Upper lobe of left lung (tissue), 6 donors: ENCODE data around the gene OR2AP1. TPM values are rescaled to one million over a fixed set of nuclear protein-coding genes. Genes with fewer than 3 reads are reported as not detected.
"Not testable (repeated sequence)": the region's sequence is repeated elsewhere in the genome, so short reads cannot be mapped to it uniquely, and the experiment has no call there.

Source experiments
- ATAC-seq, 2 donors: fragments of 200-7000 bp; cut with Tn5 transposase; one replicate each; pipeline ENCODE4 v1.9.1; 2022; ENCODE audit warnings: mild to moderate bottlenecking in 2 of 2, moderate library complexity in 2 of 2; ENCODE audit not compliant: low FRiP score in 2 of 2
- DNase-seq, 2 donors: peaks; one replicate each; pipeline ENCODE4 v3.0.0-alpha.2; 2019 to 2020
- H3K27ac ChIP-seq, 4 donors: fragments of 200-600 bp; sonication (generic); one replicate each; pipeline ENCODE4 v1.5.1; 2016 to 2019
- H3K27me3 ChIP-seq, 4 donors: fragments of 200-600 bp; sonication (generic); one replicate each; pipeline ENCODE4 v1.5.1; 2017 to 2019
- H3K36me3 ChIP-seq, 4 donors: fragments of 200-600 bp; sonication (generic); one replicate each; pipeline ENCODE4 v1.5.1; 2016 to 2019
- H3K4me1 ChIP-seq, 4 donors: fragments of 200-600 bp; sonication (generic); one replicate each; pipeline ENCODE4 v1.5.1; 2018 to 2019
- H3K4me3 ChIP-seq, 4 donors: fragments of 200-600 bp; sonication (generic); one replicate each; pipeline ENCODE4 v1.5.1; 2017 to 2019; ENCODE audit warnings: mild to moderate bottlenecking in 2 of 4, moderate library complexity in 1 of 4
- H3K9me3 ChIP-seq, 4 donors: fragments of 200-600 bp; sonication (generic); one replicate each; pipeline ENCODE4 v1.5.1; 2018 to 2019
- EP300 ChIP-seq, 4 donors: sonication (generic); formaldehyde crosslinking; IDR thresholded peaks; one replicate each; pipeline ENCODE4 v1.5.1; 2017; ENCODE audit warnings: antibody characterized with exemption in 4 of 4, control low read depth in 2 of 4
- POLR2A ChIP-seq, 4 donors: fragments of 450-650 bp; IDR thresholded peaks; one replicate each; pipeline ENCODE4 v1.5.1; 2016 to 2017; ENCODE audit warnings: antibody characterized with exemption in 4 of 4, mild to moderate bottlenecking in 2 of 4
- POLR2AphosphoS5 ChIP-seq, 2 donors: sonication (generic); formaldehyde crosslinking; IDR thresholded peaks; one replicate each; pipeline ENCODE4 v1.5.1; 2017; ENCODE audit warnings: antibody characterized with exemption in 2 of 2
- WGBS, 2 donors: methylation state at CpG; one replicate each; pipeline ENCODE4 v1.1.5; 2017 to 2018; 5-methylcytosine and 5-hydroxymethylcytosine counted together
- total RNA-seq, 6 donors: library from RNA; depleted of rRNA in 4 of 6; stranded (reverse); fragments of >200 nt in 4 of 6; gene quantifications; one replicate each; pipeline versions ENCODE4 v1.1.0 to v1.2.1, GENCODE V29; 2016 to 2021
- TF ChIP-seq, protein P1 (sequence below), 6 experiments: fragments of 450-650 bp in 4 of 6; fragments of 200-600 bp in 2 of 6; sonication (generic) in 2 of 6; IDR thresholded peaks; one replicate each; pipeline ENCODE4 v1.5.1; 2016 to 2019; ENCODE audit warnings: antibody characterized with exemption in 6 of 6
- donor health status: DM: no; HTN: no; CAD: no; lungs with moderate emphysema.
- donor health status: DM: no; HTN: yes; CAD: no; lungs with severe emphysema.

Gene OR2AP1
- not detected for total RNA-seq

DNA sequence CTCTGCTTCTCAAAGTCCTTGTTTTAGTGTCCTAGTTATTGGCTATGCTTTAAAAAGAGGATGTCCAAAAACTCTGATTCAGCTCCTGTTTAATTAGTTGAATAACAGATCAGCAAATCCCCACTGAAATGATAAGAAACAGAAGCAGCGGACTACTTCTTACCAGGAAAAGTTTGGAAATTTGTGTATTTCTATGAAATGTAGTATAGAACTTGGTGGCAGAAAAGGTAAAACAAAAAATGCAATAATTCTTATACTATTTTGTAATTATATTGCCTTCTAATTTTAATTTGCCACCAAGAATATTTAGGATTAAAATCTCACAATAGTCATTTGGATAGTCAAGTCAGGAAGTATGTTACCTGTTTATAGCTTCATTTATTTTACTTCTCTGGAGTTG is at the start of gene OR2AP1:
TSS of gene OR2AP1 (plus strand) at position 301 of the 400 bp plus-strand sequence. CDS start 1,947 bp downstream, outside the sequence.
- Histone ChIP-seq H3K27ac (no peak within 1 kb of the TSS), H3K9me3 (peaks cover 12 to 29% (median 22%) of the 10 kb centered on the region in 4 donors), H3K4me3 (no peak within 1 kb of the TSS), H3K27me3 (no peaks in the 10 kb centered on the region), H3K4me1 (no peaks in the 10 kb centered on the region), H3K36me3 (no peaks in the 10 kb centered on the region)
- TF ChIP-seq POLR2A (IDR thresholded peaks at IDR 0.05), result no peak
- TF ChIP-seq, protein P1, sequence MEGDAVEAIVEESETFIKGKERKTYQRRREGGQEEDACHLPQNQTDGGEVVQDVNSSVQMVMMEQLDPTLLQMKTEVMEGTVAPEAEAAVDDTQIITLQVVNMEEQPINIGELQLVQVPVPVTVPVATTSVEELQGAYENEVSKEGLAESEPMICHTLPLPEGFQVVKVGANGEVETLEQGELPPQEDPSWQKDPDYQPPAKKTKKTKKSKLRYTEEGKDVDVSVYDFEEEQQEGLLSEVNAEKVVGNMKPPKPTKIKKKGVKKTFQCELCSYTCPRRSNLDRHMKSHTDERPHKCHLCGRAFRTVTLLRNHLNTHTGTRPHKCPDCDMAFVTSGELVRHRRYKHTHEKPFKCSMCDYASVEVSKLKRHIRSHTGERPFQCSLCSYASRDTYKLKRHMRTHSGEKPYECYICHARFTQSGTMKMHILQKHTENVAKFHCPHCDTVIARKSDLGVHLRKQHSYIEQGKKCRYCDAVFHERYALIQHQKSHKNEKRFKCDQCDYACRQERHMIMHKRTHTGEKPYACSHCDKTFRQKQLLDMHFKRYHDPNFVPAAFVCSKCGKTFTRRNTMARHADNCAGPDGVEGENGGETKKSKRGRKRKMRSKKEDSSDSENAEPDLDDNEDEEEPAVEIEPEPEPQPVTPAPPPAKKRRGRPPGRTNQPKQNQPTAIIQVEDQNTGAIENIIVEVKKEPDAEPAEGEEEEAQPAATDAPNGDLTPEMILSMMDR (IDR thresholded peaks at IDR 0.05), result no peak
- no peak for TF ChIP-seq POLR2AphosphoS5 (IDR thresholded peaks at IDR 0.05)
- no peak for TF ChIP-seq EP300 (IDR thresholded peaks at IDR 0.05)
- no peak for DNase-seq
- 90% methylated on average over 1 of the region's 1 CpG for WGBS, 2 donors
- no peak for ATAC-seq

DNA sequence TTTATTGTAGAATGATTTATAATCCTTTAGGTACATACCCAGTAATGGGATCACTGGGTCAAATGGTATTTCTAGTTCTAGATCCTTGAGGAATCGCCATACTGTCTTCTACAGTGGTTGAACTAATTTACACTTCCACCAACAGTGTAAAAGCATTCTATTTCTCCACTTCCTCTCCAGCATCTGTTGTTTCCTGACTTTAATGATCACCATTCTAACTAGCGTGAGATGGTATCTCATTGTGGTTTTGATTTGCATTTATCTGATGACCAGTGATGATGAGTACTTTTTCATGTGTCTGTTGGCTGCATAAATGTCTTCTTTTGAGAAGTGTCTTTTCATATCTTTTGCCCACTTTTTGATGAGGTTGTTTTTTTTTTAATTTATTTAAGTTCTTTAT is 24.0 kb upstream of the OR2AP1 start:
- ATAC-seq, H3K4me3 ChIP-seq, H3K4me1 ChIP-seq, H3K27me3 ChIP-seq, DNase-seq, H3K36me3 ChIP-seq, H3K9me3 ChIP-seq, H3K27ac ChIP-seq: not testable (repeated sequence)
- WGBS, 2 donors, result 61 to 73% methylated on average over 2 of the region's 2 CpGs

DNA sequence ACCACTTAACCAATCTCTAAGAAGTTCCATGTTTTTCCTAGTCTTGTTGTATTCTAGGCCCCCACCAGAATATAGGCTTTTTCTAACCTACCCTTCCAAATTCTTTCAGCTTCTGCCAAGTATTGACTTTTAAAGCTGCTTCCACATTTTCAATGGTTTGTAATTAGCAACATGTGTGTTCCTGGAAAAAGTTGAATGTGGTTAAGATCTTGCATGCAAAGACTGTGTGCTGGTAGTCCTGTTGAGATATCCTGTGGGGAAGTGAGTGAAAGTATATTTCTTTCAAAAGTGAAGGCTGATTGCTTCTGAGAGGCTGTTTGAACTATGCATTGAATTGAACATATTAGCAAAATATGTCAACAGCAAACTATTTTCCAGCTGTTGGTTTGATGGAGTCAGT is 23.5 kb upstream of the OR2AP1 start:
- DNase-seq (no peak), ATAC-seq (no peak)
- no peak overlapping the region for H3K27ac ChIP-seq
- H3K9me3 ChIP-seq, result no peaks in the 10 kb centered on the region
- H3K4me3 ChIP-seq, result no peak overlapping the region
- H3K27me3 ChIP-seq, result no peaks in the 10 kb centered on the region
- TF ChIP-seq POLR2A (IDR thresholded peaks at IDR 0.05), result no peak
- TF ChIP-seq POLR2AphosphoS5 (IDR thresholded peaks at IDR 0.05), result no peak
- no peak for TF ChIP-seq EP300 (IDR thresholded peaks at IDR 0.05)
- TF ChIP-seq, protein P1 (IDR thresholded peaks at IDR 0.05), result no peak
- no peaks in the 10 kb centered on the region for H3K4me1 ChIP-seq
- H3K36me3 ChIP-seq, result no peaks in the 10 kb centered on the region

DNA sequence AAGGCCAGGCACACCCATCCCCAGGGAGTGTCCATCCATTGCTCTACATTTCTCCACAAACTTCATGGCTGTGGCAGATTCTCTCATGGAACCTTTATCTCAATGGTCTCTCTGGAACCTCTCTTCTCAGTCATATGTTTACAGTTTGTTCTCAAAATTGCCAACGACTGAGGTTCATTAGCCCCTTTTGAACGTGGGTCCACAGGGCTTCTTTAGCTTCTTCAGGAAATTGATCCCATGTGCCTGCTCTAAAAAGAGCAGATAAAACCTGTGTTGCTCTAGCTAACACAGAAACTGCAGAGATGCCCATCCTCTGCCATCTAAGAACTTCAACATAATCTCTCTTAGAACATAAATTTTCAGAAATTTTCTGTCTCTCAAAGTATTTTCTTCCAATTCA is 23.0 kb upstream of the OR2AP1 start, which contains the start of gene OR6C4:
TSS of gene OR6C4 (plus strand) at position 301 of the 400 bp plus-strand sequence. CDS start 1,625 bp downstream, outside the sequence.
- ATAC-seq (no peak), DNase-seq (no peak)
- Histone ChIP-seq H3K4me1 (no peaks in the 10 kb centered on the region), H3K27me3 (no peaks in the 10 kb centered on the region), H3K9me3 (no peaks in the 10 kb centered on the region), H3K27ac (no peak within 1 kb of the TSS), H3K36me3 (no peaks in the 10 kb centered on the region), H3K4me3 (no peak within 1 kb of the TSS)
- 34 to 48% methylated on average over 2 of the region's 2 CpGs for WGBS, 2 donors
- TF ChIP-seq POLR2A (IDR thresholded peaks at IDR 0.05) (no peak), EP300 (IDR thresholded peaks at IDR 0.05) (no peak)

DNA sequence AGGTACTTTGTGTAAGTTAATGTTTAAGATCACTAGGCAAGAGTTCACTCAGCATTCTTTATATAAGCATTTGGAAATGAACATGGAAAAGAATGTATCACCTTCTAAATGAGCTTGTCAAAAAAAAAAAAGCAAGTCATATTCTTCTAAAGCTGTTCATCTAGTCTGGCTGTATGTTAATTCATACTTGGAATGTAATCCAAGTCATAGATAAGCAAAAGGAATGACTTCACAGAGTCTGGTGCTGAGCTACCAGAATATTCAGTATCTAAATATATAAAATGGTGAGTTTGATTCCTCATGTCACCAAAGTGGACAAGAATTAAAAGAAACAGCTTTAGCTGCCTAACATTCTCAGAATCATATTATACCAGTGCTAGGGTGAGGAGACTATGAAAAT is 18.0 kb upstream of the OR2AP1 start:
- peaks cover 0 to 9% (median 6%) of the 10 kb centered on the region in 4 donors for H3K9me3 ChIP-seq
- H3K4me1 ChIP-seq, result no peaks in the 10 kb centered on the region
- no peak overlapping the region for H3K4me3 ChIP-seq
- no peaks in the 10 kb centered on the region for H3K36me3 ChIP-seq
- ATAC-seq (no peak), DNase-seq (no peak)
- TF ChIP-seq EP300 (IDR thresholded peaks at IDR 0.05), result no peak
- TF ChIP-seq POLR2A (IDR thresholded peaks at IDR 0.05), result no peak
- TF ChIP-seq, protein P1 (IDR thresholded peaks at IDR 0.05), result no peak
- no peak for TF ChIP-seq POLR2AphosphoS5 (IDR thresholded peaks at IDR 0.05)
- no peak overlapping the region for H3K27ac ChIP-seq
- no peaks in the 10 kb centered on the region for H3K27me3 ChIP-seq

DNA sequence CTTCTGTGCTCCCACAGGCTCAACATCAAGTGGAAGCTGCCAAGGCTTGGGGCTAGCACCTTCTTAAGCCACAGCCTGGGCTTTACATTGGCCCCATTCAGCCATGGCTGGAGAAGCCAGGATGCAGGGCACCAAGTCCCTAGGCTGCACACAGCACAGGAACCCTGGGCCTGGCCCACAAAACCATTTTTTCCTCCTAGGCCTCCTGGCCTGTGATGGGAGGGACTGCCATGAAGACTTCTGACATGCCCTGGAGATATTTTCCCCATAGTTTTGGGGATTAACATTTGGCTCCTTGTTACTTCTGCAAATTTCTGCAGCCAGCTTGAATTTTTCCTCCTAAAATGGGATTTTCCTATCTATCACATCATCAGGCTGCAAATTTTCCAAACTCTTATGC is 2.2 kb upstream of the OR2AP1 start:
- not testable (repeated sequence) for H3K27ac ChIP-seq, H3K4me3 ChIP-seq, H3K4me1 ChIP-seq, ATAC-seq, H3K36me3 ChIP-seq, H3K27me3 ChIP-seq, DNase-seq
- H3K9me3 ChIP-seq, result peaks cover 12 to 32% (median 22%) of the 10 kb centered on the region in 4 donors

DNA sequence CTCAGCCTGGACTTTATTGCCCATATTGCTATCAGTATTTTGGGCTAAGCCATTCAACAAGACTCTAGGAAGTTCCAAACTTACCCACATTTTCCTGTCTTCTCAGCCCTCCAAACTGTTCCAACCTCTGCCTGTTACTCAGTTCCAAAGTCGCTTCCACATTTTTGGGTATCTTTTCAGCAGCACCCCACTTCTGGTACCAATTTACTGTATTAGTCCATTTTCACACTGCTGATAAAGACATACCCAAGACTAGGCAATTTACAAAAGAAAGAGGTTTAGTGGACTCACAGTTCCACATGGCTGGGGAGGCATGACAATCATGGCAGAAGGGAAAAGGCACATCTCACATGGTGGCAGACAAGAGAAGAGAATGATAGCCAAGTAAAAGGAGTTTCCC is 1.6 kb upstream of the OR2AP1 start:
- H3K4me1 ChIP-seq, H3K4me3 ChIP-seq, DNase-seq, H3K27ac ChIP-seq, H3K36me3 ChIP-seq, ATAC-seq, H3K27me3 ChIP-seq: not testable (repeated sequence)
- H3K9me3 ChIP-seq, result peaks cover 12 to 32% (median 22%) of the 10 kb centered on the region in 4 donors
- 94 to 97% methylated on average over 1 of the region's 1 CpG for WGBS, 2 donors
